PC-3 (cell line): ENCODE data around the gene UGT2A1.

Experiments used
- EZH2 ChIP-seq: fragments of 300-600 bp; sonication (generic); IDR thresholded peaks from one replicate; pipeline ENCODE4 v1.6.1; 2017; ENCODE audit warnings: antibody characterized with exemption, mild to moderate bottlenecking, low read length; ENCODE audit not compliant: unreplicated experiment
- EZH2phosphoT487 ChIP-seq: fragments of 300-600 bp; sonication (generic); IDR thresholded peaks from 2 replicates; pipeline ENCODE4 v1.6.1; 2018; ENCODE audit warnings: mild to moderate bottlenecking, antibody characterized with exemption, low read length, borderline replicate concordance
- TF ChIP-seq, protein P1 (sequence below): fragments of 300-600 bp; sonication (generic); conservative IDR thresholded peaks from 2 replicates; pipeline ENCODE4 v1.5.1; 2017; ENCODE audit warnings: antibody characterized with exemption, low read depth, mild to moderate bottlenecking, low read length

DNA sequence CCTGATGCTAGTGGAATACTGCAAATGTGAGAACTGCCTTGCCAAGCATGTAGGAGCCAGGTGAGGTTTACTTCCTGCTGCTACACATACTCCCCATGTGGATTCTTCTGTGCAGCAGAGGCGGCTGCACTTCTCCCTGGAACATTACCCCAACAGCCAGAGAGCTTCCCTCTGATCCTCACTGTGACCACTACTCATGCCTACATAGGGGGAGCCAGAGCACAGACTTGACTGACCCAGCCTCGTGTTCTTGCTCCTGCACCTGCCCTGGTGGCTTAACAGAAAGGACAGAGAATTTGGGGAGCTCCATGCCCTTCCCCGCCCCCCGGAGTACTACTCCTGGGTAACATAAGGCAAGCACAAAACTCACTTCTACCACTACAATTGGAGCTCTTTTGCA lies 52.0 kb downstream of the UGT2A1 start:
- TF ChIP-seq, protein P1, sequence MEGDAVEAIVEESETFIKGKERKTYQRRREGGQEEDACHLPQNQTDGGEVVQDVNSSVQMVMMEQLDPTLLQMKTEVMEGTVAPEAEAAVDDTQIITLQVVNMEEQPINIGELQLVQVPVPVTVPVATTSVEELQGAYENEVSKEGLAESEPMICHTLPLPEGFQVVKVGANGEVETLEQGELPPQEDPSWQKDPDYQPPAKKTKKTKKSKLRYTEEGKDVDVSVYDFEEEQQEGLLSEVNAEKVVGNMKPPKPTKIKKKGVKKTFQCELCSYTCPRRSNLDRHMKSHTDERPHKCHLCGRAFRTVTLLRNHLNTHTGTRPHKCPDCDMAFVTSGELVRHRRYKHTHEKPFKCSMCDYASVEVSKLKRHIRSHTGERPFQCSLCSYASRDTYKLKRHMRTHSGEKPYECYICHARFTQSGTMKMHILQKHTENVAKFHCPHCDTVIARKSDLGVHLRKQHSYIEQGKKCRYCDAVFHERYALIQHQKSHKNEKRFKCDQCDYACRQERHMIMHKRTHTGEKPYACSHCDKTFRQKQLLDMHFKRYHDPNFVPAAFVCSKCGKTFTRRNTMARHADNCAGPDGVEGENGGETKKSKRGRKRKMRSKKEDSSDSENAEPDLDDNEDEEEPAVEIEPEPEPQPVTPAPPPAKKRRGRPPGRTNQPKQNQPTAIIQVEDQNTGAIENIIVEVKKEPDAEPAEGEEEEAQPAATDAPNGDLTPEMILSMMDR: no peak
- TF ChIP-seq EZH2 (no peak), EZH2phosphoT487 (no peak)
